Endothelial cell of umbilical vein (primary cell): ENCODE data around the gene MMP25. TPM values are rescaled to one million over a fixed set of nuclear protein-coding genes. Genes with fewer than 3 reads are reported as not detected.

Experiments
- BruUV-seq: library from RNA; stranded (reverse); fragments of 400-500 nt; replicated peaks from 2 replicates; lab custom pipeline; 2021; lab: Mats Ljungman, UMichigan
- CTCF ChIA-PET: fragments of 300-600, 350-600 bp; sonication (Branson Sonifier 250); formaldehyde crosslinking; loops from one replicate; lab custom pipeline; 2021; ENCODE audit warnings: antibody characterized with exemption, inconsistent platforms; lab: Charles Lee
- POLR2A ChIA-PET: fragments of 300-600, 350-600 bp; sonication (Branson Sonifier 250); formaldehyde crosslinking; loops from one replicate; lab custom pipeline; 2021; ENCODE audit warnings: antibody characterized with exemption, inconsistent platforms; lab: Charles Lee
- DNase-seq: peaks from one replicate; pipeline ENCODE4 v3.0.0-alpha.2; 2011; ENCODE audit warnings: low read depth, low spot score
- FAIRE-seq: peaks from 2 replicates; lab custom pipeline; 2011; peaks lifted over from hg19 to GRCh38; lab: Jason Lieb, UNC
- H2AFZ ChIP-seq: 2 replicates; pipeline ENCODE4 v1.6.0; 2012; ENCODE audit warnings: low read depth, low read length, control low read depth, inconsistent platforms
- H3K27ac ChIP-seq: 2 replicates; pipeline ENCODE4 v1.5.1; 2011; ENCODE audit warnings: low read depth, mild to moderate bottlenecking, control low read depth, low read length, moderate library complexity; ENCODE audit not compliant: insufficient read depth
- H3K27me3 ChIP-seq, 2 experiments: 2 replicates each; pipeline versions ENCODE4 v1.6.0 to v1.6.1; 2011; ENCODE audit warnings: low read length in 2 of 2, mixed read lengths in 1 of 2; ENCODE audit not compliant: control insufficient read depth in 2 of 2, insufficient read depth in 2 of 2
- H3K36me3 ChIP-seq, 2 experiments: 2 replicates in 1 of 2; 3 replicates in 1 of 2; pipeline ENCODE4 v1.5.1; 2011; ENCODE audit warnings: low read length in 2 of 2, mild to moderate bottlenecking in 1 of 2, moderate library complexity in 1 of 2; ENCODE audit not compliant: control insufficient read depth in 2 of 2, insufficient read depth in 2 of 2; ENCODE audit errors: extremely low read depth in 1 of 2
- H3K4me1 ChIP-seq: 3 replicates; pipeline ENCODE4 v1.5.1; 2011; ENCODE audit warnings: mild to moderate bottlenecking, low read length; ENCODE audit not compliant: control insufficient read depth, insufficient read depth; ENCODE audit errors: extremely low read depth
- H3K4me2 ChIP-seq: 2 replicates; pipeline ENCODE4 v1.6.1; 2011; ENCODE audit warnings: low read length, control low read depth, mixed read lengths; ENCODE audit not compliant: insufficient read depth
- H3K4me3 ChIP-seq, 3 experiments: fragments of 200-600 bp in 1 of 3; sonication (generic), shearing (Covaris generic) in 1 of 3; replicated peaks in 1 of 3; 2 replicates each; pipeline ENCODE4 v1.5.1; 2011 to 2016; ENCODE audit warnings: control low read depth in 3 of 3, low read length in 3 of 3, mild to moderate bottlenecking in 2 of 3, inconsistent platforms in 1 of 3, low read depth in 1 of 3, moderate library complexity in 1 of 3; ENCODE audit not compliant: insufficient read depth in 1 of 3
- H3K79me2 ChIP-seq: 2 replicates; pipeline ENCODE4 v1.6.0; 2012; ENCODE audit warnings: low read length, inconsistent platforms; ENCODE audit not compliant: control insufficient read depth, insufficient read depth
- H3K9ac ChIP-seq: replicated peaks from 2 replicates; pipeline ENCODE3; 2011; ENCODE audit warnings: low read length, control low read depth; ENCODE audit not compliant: insufficient read depth; ENCODE audit errors: extremely low read depth
- H3K9me1 ChIP-seq: replicated peaks from 3 replicates; pipeline ENCODE4 v1.6.0; 2011; ENCODE audit warnings: mild to moderate bottlenecking, low read length; ENCODE audit not compliant: control insufficient read depth, insufficient read depth; ENCODE audit errors: extremely low read depth
- H3K9me3 ChIP-seq: replicated peaks from 2 replicates; pipeline ENCODE4 v1.5.1; 2012; ENCODE audit warnings: low read length, inconsistent platforms; ENCODE audit not compliant: control insufficient read depth, insufficient read depth
- H4K20me1 ChIP-seq: replicated peaks from 2 replicates; pipeline ENCODE3; 2011; ENCODE audit warnings: mild to moderate bottlenecking, low read length; ENCODE audit not compliant: control insufficient read depth, insufficient read depth; ENCODE audit errors: extremely low read depth
- EZH2 ChIP-seq: IDR thresholded peaks from 2 replicates; pipeline ENCODE4 v1.6.1; 2012; ENCODE audit warnings: borderline replicate concordance, low read depth, mild to moderate bottlenecking, moderate library complexity, low read length, inconsistent platforms; ENCODE audit not compliant: severe bottlenecking
- FOS ChIP-seq: IDR thresholded peaks from 2 replicates; pipeline ENCODE4 v1.6.1; 2011; ENCODE audit warnings: mild to moderate bottlenecking, low read length, moderate library complexity, borderline replicate concordance; ENCODE audit not compliant: insufficient read depth
- GATA2 ChIP-seq: IDR thresholded peaks from 2 replicates; pipeline ENCODE4 v1.7.0; 2011; ENCODE audit warnings: low read depth, mild to moderate bottlenecking, moderate library complexity, mixed read lengths, low read length; ENCODE audit not compliant: insufficient read length, insufficient read depth
- JUN ChIP-seq: IDR thresholded peaks from 2 replicates; pipeline ENCODE4 v1.6.1; 2011; ENCODE audit warnings: borderline replicate concordance, low read depth; ENCODE audit not compliant: insufficient read length, insufficient read depth
- MAX ChIP-seq: IDR thresholded peaks from 2 replicates; pipeline ENCODE4 v1.6.1; 2011; ENCODE audit not compliant: insufficient read depth, insufficient read length
- MYC ChIP-seq: IDR thresholded peaks from one replicate; pipeline ENCODE4 v1.6.1; 2011; ENCODE audit warnings: mild to moderate bottlenecking, low read depth, low read length
- POLR2A ChIP-seq: IDR thresholded peaks from 2 replicates; pipeline ENCODE4 v1.6.1; 2012; ENCODE audit warnings: low read depth, mild to moderate bottlenecking, control low read depth, low read length
- POLR2AphosphoS5 ChIP-seq: IDR thresholded peaks from 2 replicates; pipeline ENCODE4 v1.6.1; 2012; ENCODE audit warnings: low read depth, mild to moderate bottlenecking, control low read depth, low read length, moderate library complexity; ENCODE audit not compliant: insufficient read depth
- dilution Hi-C: fragments of 300-500 bp; cut with MboI; formaldehyde crosslinking; loops from one replicate; pipeline ENCODE4 v1.15.0; 2019; ENCODE audit warnings: low sequenced_read_pairs; ENCODE audit not compliant: extremely low pct_ligation_motif_present
- intact Hi-C: fragments of 100-400 bp; cut with micrococcal nuclease; formaldehyde crosslinking; loops from one replicate; pipeline ENCODE4 v1.10.0; 2022
- polyA plus RNA-seq, 4 experiments: library from polyadenylated mRNA; depleted of rRNA in 3 of 4; stranded (reverse) in 3 of 4; unstranded in 1 of 4; fragments of >200 nt; gene quantifications; 2 replicates each; pipeline versions ENCODE4 v1.2.1 to v1.2.3, GENCODE V29; 2011 to 2012; ENCODE audit warnings: missing spikeins in 1 of 4
- total RNA-seq: library from RNA; stranded (reverse); gene quantifications from 2 replicates; pipeline ENCODE4 v1.2.3, GENCODE V29; 2021
- TF ChIP-seq, protein P1 (sequence below), 2 donors: IDR thresholded peaks; 1 replicate in 1 of 2; 2 replicates in 1 of 2; pipeline ENCODE4 v1.5.1; 2011; ENCODE audit warnings: low read length in 2 of 2, mild to moderate bottlenecking in 2 of 2, moderate library complexity in 2 of 2, control low read depth in 1 of 2, inconsistent platforms in 1 of 2, low read depth in 1 of 2; ENCODE audit not compliant: insufficient read depth in 1 of 2; ENCODE audit errors: extremely low read depth in 1 of 2

Gene MMP25
- total and polyA plus RNA-seq, 2 donors (not counting 3 experiments of a cell fraction or from before 2014, with no cell fraction given) = 0.08 to 0.35 TPM

DNA sequence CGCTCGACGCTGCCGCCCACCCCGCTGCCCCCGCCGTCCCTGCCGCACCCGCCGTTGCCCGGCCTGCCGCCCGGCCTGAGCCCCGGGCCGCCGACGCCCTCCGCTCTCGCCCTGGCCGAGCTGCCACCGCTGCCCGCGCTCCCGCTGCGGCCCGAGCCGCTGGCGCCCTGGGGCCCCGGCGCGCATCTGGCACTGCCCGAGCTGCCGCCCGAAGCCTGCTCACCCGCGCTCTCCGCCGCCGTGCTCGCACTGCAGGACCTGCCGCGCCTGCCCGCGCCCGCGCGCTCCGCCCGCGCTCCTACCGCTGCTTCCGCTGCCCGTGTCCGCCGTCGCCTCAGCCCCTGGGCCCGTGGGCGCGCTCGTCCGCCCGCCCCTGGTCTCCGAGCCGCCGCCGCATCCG, 42.0 kb upstream of the MMP25 start:
- no peaks in the 10 kb centered on the region for H3K79me2 ChIP-seq
- no peak overlapping the region for H3K9ac ChIP-seq
- BruUV-seq = no TSS peak
- intact Hi-C loops = loop anchor here (1.0 kb wide), 1 partner anchor 16 kb away; the partner anchor contains the start of gene TNFRSF12A
- no peaks in the 10 kb centered on the region for H3K36me3 ChIP-seq
- dilution Hi-C loops = no loop called here
- FAIRE-seq (no peak), DNase-seq (no peak)
- H4K20me1 ChIP-seq = no peaks in the 10 kb centered on the region
- H2AFZ ChIP-seq = no peak overlapping the region
- POLR2A ChIA-PET = interaction anchor here (0.7 to 2.1 kb wide), 3 partner anchors 16 to 140 kb away, joined by 3 to 16 read pairs (median 5); partner anchors contain the start of gene TNFRSF12A
- CTCF ChIA-PET = interaction anchor here (0.7 to 3.6 kb wide), 7 partner anchors 12 to 54 kb away, joined by 3 to 97 read pairs (median 9); partner anchors contain the start of genes HCFC1R1, THOC6 and TNFRSF12A
- no peaks in the 10 kb centered on the region for H3K9me3 ChIP-seq
- no peak overlapping the region for H3K4me3 ChIP-seq
- no peaks in the 10 kb centered on the region for H3K9me1 ChIP-seq
- no peak overlapping the region for H3K4me2 ChIP-seq
- H3K27ac ChIP-seq = no peak overlapping the region
- no peak for TF ChIP-seq POLR2A
- TF ChIP-seq GATA2 = no peak
- TF ChIP-seq, protein P1, sequence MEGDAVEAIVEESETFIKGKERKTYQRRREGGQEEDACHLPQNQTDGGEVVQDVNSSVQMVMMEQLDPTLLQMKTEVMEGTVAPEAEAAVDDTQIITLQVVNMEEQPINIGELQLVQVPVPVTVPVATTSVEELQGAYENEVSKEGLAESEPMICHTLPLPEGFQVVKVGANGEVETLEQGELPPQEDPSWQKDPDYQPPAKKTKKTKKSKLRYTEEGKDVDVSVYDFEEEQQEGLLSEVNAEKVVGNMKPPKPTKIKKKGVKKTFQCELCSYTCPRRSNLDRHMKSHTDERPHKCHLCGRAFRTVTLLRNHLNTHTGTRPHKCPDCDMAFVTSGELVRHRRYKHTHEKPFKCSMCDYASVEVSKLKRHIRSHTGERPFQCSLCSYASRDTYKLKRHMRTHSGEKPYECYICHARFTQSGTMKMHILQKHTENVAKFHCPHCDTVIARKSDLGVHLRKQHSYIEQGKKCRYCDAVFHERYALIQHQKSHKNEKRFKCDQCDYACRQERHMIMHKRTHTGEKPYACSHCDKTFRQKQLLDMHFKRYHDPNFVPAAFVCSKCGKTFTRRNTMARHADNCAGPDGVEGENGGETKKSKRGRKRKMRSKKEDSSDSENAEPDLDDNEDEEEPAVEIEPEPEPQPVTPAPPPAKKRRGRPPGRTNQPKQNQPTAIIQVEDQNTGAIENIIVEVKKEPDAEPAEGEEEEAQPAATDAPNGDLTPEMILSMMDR (IDR thresholded peaks at IDR 0.05; ENCODE audit: extremely low read depth in 1 of 2, insufficient read depth in 1 of 2, low read depth in 1 of 2, low read length in 2 of 2) = no peak
- no peak for TF ChIP-seq POLR2AphosphoS5
- no peak for TF ChIP-seq FOS
- no peak for TF ChIP-seq EZH2
- TF ChIP-seq MAX = no peak
- TF ChIP-seq MYC = no peak
- no peak for TF ChIP-seq JUN
- H3K4me1 ChIP-seq = peaks cover 16% of the 10 kb centered on the region
- no peaks in the 10 kb centered on the region for H3K27me3 ChIP-seq
